GM12891 (cell line): ENCODE data around the gene RPEL1.

Experiments used
- POLR2A ChIP-seq: IDR thresholded peaks from 2 replicates; pipeline ENCODE4 v1.6.1; 2011; ENCODE audit warnings: low read depth, low read length, control low read depth
- TAF1 ChIP-seq: IDR thresholded peaks from 2 replicates; pipeline ENCODE4 v1.6.1; 2011; ENCODE audit warnings: low read depth, low read length, control low read depth

DNA sequence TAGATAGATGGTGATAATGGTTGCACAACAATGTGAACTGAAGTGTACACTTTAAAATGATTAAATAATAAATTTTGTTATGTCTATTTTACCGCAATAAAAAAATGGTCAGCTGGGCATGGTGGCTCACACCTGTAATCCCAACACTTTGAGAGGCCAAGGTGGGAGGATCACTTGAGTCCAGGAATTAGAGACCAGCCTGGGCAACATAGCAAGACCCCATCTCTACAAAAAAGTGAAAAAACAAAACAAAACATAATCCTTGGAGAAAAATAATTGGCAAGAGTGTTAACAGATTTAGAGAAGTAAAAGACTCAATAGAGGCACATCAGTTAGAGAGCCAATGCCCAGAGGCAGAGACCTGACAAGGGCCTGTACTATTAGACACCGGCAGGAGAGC, 9.9 kb upstream of the RPEL1 start:
- TF ChIP-seq TAF1 (no peak), POLR2A (no peak)
